Activated CD4-positive, alpha-beta T cell treated with anti-CD3 and anti-CD28 coated beads, Interleukin-2, amount 50 U/mL, for 48 hours (primary cell): ENCODE measurements around the gene BAHD1.

Experiments
- DNase-seq, 2 experiments: peaks; one replicate each; pipeline ENCODE4 v3.0.0-alpha.2; 2020

BAHD1 gene

DNA sequence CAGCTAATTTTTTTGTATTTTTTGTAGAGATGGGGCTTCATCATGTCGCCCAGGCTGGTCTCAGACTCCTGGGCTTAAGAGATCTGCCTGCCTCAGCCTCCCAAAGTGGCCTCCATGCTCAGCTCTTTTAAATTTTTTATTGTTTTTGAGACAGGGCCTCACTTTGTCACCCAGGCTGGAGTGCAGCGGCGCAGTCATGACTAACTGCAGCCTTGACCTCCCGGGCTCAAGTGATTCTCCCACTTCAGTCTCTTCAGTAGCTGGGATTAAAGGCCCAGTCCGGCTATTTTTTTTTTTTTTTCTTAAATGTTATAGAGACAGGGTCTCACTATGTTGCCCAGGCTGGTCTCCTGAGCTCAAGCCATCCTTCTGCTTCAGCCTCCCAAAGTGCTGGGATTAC, 15.1 kb upstream of the BAHD1 start:
- DNase-seq, result no peak

DNA sequence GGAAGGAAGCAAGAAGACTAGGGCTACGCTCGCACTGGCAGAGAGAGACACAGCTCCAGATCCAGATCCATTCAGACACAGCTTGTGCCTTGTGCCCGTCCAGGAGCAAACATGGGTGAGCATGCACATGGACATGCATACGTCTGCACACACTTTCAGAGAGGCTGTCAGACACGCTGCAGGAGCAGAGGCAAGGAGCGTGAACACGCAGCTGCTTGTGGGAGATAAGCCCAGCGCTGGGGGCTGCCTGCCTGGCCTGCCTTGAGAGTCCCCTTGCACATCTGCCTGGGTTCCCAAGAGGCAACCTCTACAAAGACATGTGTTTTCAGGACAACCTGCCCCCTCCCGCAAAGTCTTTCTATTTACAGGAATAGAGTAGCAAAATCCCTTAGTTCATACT, 13.6 kb upstream of the BAHD1 start:
- no peak for DNase-seq

DNA sequence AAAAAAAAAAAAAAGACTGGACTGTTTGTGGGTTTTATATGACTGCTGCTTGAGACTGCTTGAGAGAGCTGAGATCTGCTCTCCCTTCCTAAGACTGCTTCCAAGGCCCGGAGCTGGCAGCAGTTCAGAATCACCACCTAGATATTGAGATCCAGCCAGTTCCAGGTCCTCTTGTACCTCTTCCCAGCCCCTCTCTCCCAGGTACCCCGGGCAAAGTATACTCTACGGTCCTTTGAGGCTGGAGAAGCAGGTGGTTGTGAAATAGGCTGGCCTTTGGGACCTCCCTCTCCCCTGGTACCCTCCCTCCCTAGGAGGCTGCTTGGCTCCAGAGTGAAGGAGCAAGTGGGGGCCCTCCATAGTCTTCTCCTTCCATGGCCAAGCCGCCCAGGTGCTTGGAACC, 12.6 kb upstream of the BAHD1 start:
- DNase-seq, result no peak

DNA sequence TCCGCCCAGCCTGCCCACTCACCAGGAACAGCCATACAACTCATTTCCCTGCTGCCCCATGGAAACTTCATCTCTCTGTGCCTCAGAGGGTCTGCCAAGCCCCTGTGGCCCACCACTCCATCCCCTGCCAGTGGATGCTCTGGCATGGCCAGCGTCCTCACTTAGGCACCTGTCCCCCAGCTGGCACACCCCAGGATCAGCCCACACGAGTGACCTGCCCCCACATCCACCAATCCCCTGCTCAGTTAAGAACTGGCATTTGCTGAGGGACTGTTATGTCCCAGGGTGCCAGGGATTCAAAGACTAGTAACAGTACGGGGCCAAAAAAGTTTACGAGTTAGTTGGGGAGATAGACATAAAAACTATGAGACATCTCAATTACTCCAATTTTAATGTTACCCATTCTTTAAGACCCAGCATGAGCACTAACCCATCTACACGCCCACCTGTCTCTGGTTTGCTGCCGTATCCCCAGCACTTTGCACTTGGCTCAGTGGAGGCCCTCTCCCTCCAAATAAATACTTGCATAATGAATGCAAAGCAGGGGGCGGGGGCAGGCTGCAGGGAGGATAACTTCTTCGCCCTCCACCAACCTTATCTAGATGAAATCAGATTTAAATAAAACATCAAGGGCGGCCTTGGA, 11.6 kb upstream of the BAHD1 start:
- DNase-seq, result no peak

DNA sequence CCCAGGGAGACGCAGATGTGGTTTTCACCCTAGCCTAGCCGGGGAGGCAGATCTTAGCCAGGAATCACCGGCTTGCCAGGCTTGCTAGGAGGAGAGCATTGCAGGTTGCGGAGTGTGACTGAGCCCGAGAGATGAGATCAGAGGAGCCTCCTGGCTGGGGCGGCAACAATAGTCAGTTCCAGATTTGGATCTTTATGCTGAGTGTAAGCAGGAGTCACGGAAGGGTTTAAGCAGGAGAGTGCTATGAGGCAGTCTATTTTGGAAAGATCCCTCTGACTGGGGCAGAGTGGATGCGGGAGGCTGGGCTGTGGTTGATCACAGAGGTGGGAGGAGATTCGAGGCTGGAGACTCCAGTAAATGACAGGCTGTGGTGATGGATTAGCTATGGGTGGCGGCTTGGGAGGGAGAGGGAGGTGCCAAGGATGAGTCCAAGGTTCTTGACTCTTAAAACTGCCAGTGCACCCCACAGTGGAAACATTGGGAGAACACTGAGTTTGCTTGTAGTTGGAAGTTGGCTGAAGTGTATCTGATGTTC, 10.4 kb upstream of the BAHD1 start:
- DNase-seq, result no peak

DNA sequence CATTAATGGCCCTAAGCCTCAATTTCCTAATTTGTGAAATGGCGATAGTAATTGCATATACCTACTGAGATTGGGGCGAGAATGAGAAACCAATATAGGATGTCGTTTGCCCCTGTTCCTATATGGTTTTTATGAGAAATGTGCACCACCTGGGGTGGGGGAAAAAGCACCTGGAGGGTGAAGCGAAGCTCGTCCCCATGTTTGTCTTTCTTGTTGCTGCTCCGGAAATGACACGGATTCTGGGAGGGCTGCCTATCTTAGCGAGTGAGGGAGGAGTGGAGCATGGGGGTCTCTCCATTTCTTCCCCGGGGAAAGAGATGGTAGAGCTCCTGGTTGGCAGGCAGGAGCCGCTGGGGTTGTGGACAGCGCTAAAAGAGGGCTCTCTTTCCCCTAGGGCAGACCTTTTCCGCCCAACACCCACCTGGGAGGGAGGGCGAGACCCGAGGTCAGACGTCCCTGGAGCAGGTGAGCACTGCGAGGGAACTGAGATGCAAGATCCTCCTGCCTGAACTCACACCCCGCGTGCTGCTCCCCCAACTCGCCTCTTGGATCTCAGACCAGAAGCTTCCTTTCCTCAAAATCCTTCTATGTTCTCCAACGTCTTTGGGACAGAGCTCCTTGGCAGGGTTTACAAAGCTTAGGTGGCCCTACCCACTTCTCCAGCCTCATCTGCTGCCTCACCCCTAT, 5.6 kb upstream of the BAHD1 start:
- DNase-seq, result no peak

DNA sequence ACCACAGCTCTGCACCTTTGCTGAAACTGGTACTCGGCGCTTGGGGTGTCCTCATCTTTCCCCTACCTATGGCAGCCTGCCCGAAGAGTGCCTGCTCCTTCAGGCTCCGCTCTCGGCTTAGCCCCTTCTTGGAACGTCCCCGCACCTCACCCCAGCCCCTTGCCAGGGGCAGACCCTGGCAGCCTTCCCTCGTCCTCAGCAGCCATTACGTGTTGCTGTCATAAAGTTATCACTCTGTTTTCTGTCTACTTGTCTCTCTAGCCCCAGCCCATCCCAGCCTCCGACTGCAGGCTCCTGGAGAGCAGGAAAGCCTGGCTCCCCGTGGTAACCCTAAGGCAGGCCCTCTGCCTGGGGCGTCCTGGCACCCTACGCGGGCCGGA, 5.1 kb upstream of the BAHD1 start:
- no peak for DNase-seq

DNA sequence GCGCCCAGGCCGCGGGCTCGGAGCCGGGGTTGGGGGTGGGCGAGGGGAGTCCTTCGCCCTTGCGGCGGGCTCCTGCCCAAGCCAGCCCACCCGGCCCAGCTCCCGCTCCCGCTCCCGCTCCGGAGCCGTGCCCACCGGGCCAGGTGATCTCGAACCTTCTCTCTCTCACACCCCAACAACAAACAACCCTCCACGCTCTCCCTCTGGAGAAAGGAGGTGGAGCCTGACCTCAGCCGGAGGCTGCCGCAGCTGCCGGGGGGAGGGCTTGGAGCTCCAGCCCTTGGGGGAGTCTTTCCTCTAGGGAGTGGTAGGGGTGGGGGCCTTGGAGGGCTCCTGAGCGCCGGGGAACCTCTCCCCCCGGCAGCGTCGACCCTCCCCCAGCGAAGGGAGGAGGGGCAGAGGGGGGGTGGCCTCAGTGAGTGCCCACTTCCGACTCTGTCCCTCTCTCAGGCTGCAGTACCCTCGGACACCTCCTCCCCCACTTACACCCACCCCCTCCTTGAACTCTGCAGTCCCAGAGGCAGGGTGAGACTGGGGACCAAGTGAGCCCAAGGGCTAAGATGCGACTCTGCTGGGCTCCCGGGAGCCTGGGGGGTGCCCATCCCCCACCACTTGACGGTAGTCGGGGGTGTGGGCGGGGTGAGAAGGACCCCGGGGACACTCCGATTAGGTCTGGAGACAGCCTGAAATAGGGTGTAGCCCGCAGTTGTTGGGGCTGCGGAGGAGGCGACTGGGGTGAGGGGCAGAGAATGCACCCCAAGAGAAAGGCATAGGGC, 4.4 kb upstream of the BAHD1 start:
- no peak for DNase-seq

DNA sequence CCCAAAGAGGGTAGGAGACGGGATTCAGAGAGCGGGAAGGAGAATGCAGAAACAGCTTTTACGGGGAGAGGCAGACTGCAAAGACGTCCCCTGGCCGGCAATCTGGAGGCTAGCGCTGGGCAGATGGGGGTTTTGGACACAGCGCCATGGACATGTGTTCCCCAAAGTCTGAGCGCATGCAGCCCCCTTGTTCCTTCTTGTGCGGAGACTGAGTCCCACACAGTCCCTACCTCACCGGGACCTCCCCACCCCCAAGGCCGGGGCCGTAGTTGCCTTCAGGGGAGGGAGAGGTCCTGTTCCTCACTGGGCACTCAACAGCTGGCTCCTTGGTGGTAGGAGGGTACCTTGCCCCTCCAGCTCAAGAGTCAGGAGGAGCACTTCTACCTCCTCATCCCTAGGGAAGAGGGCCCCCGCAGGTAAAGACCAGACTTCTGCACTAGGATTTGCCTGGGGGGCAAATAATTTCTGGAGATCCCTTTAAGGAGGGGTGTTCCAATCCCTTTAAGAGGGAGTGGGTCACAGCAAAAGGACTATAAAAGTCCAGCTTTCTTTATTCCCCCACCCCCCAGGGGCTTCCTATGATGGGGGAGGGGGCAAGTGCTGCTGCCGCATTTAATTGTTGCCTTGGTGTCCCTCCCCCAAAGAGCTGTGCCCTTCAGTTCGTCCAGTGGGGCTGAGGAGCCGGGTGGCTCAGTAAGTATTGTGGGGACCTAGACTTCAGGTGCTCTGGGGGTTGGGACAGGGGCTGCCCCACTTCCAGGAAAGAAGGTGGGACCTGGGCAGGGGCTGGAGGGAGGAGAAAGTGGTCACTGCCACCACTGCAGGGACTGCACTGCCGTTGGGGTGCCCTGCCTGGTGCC, 3.6 kb upstream of the BAHD1 start:
- no peak for DNase-seq

DNA sequence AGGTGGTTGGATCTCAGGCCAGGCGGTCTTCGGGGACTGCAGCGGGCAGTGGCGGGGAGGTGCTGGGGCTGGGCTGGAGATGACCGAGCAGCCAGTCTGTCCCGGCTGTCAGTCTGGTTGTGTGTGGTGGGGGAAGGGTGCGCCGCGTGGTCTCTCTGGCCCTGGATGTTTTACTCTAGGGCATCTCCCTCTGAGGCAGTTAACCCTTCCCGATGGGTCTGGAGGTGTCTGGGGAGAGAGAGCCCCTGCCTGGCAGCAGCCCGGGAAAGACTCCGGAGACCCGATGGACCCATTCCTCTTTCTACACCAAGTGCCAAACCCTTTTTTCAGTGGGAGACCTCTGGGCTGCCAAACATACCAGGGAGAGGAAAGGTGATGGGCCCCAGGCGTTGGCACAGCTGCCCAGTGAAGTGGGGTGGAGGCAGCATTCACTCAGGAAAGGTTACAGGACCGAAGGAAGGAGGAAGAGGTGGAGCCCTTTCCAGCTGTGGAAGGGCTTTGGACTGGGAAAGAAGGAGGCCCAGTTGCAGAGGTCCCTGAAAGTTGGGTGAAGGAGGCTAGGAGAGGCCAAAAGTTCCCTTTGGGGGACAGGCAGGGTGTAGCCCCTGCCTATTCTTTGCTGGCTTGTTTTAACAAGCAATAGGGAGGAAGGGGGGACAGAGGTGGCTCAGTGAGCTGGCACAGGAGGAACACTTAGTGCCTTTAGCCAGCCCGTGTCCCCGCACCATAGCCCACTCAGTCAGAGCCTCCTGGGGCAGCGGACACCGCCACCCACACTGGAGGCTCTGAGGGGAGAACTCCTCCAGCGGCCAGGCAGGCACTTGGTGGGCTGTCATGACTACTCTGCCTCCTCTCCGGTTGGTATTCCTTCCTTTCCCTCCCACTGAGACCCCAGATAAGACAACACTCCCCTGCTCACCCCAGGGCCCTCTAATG, 2.7 kb upstream of the BAHD1 start:
- DNase-seq, result no peak

DNA sequence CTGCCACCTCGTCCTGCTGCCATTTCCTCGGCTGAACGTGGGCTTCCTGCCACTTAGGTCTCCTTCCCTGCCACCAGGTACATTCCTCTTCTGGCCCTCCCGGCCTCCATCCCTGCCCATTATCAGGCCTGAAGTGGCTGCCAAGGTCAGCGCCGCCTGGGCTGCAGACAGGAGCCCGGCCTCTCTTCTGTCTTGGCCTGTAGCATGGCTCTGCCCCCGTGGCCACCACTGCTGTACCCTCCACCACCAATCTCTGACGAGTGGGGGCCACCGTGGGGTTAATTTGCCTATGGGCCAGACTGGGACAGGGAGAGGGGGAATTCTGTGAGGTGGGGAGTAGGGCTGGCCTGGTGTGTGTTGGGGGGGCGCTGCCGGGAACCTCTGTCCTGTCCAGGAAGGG, 2.0 kb upstream of the BAHD1 start:
- DNase-seq, result no peak

DNA sequence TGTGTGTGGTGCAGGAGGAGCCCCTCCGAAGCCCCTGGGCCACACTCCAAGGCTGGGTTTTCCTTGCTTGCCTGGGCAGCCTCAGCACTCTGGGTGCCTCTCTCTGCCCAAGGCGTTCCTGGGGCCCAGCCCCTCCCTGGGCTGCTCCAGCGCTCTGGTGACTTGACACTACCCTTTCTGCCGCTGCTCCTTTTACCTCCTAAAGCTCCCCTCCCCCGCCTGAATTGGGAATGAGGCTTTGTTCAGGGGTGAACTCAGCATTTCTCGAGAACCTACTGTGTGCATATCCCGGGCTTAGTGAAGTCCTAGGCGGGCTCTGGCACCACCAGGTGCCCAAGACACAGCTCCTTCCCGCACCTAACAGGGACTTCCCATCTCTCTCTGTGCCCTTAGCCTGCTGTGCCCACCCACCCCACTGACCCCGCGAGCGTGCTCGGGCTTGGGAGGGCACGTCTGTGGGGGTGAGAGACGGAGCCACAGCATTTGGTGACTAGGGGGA, 1.2 kb upstream of the BAHD1 start:
- no peak for DNase-seq

DNA sequence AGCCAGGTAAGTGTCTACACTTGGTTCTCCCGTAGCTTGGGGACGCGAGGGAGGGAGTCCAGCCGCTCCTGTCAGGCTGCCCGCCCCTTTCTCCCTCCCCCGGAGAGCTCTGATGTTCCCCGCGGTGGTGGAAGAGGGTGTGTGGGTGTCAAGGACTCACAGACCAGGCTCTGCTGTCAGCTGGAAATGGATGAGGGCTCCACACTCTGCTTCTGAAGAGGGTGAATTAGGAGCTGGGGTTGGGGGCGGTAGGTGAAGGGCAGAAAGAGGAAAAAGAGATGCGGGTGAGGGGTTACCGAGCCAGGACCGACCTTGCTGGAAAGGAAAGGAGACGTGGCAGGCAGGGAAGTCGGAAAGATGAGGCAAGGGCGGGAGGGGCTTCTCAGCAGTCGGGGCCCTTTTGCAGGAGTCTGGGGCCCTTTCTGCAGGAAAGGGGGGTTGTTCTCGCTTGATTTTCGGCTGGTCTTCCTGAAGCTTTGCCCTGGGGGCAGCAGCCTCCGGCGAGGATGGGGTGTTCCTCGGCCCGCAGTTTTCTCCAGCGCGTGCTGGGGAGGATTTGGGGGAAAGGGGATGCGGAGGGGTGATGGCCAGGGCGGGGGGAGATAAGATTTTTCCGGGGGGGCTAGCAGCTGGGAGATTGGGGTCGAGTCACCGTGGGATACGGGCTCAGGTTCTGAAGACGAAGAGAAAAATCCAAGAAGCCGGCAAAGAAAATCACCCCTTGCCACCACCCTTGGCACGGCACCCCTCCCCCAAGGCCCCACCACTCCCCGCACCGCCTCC, 602 bp upstream of the BAHD1 start:
- DNase-seq, result peak; percentile 49 to 64

DNA sequence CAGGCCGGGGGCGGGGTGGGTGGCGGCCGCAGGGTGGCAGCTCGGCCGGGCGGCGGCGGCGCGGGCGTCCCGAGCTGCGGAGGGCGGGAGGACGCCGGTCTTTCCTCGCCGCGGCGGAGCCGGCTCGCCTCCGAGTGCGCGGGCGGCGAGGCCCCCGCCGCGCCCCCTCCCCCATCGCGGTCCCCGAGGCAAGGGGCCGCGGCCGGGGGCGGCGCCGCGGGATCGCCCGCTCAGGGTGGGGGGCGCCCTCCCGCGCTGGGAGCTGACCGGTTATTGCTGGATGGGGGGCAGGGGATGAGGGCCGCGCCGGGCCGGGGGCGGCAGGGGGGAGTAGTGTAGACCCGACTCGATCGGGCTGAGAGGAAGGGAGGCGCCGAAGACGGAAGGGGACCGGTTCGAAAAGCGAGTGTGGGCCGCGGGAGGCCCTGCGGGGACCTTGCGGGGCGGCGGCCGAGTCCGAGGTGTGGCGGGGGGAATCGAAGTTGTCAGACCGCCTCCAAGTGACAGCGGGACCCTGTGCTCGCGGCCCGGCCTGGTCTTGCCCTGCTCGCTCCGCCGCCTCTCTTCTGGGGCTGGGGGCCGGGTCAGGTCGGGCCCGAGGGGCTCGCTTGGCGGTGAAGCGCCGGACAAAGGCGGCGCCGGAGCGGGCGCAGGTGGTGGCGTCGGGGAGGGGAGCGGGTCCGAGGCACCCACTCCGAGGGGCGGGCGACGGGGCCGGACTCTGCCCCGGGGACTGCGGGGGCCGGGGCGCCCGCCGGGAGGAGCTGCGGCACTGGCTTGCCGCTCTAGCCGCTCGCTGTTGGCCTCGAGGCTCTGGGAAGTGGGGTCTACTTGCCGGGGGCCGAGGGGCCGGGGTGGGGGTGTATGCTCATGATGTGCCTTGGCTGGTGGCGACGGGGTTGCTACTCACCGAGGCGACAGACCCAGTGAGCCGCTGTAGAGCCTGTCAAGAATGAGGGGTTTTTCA, 1.1 kb downstream of the BAHD1 start:
- DNase-seq, result peak in 1 of 2 experiments; percentile 39

DNA sequence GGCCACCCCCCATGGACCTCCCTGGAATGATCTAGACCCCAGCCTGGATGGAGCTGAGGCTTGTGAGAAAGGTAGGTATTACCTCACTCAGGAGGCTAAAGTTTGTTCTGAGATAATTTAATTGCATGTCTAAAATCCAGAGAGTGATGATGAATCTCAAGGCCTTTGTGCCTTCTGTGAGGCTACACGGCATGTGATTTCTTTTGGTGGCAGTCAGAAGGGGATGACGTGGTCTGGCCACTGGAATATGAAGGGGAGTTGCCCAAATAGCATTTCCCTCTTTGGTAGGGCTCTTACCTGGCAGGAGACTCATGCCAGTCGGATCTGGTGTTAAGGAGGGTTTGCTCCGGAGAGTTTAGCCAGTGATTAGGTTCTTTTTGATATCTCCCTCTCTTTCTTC, 2.5 kb downstream of the BAHD1 start:
- no peak for DNase-seq

DNA sequence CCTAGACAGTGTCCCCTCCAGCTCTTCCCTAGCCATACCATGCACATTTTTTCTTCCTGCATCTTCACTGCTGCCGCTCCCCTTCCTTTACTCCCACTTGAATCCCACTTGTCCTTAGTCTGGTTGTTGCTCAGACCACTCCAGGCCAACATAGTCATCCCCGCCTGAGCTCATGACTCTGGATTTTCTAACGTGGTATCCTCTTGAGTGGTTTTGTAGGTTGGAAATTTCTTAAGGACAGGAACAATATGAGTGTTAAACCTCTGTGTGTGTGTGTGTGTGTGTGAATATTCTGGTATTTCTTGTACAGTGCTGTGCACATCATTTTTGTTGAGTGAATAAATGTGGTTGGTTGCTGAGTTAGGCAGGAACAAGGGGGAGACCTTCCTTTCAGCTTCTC, 3.1 kb downstream of the BAHD1 start:
- no peak for DNase-seq

DNA sequence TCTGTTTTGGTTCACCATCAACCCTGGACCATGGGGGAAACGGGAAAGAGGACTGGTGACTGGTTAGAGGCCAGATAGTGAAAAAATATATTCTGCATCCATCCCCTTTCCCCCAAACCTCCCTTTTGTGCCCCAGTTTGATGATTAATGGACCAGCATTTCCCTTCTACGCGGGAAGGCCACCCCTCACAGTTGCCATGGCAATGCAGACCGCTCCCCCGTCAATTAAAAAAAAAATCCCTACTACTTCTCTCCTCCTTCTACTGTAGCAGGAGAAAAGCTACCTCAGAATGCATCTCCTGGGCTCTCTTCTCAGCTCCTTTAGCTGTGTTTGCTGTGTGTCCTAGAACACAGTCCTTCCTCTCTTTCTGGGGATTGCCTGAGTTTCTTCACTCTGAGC, 4.0 kb downstream of the BAHD1 start:
- DNase-seq, result no peak

DNA sequence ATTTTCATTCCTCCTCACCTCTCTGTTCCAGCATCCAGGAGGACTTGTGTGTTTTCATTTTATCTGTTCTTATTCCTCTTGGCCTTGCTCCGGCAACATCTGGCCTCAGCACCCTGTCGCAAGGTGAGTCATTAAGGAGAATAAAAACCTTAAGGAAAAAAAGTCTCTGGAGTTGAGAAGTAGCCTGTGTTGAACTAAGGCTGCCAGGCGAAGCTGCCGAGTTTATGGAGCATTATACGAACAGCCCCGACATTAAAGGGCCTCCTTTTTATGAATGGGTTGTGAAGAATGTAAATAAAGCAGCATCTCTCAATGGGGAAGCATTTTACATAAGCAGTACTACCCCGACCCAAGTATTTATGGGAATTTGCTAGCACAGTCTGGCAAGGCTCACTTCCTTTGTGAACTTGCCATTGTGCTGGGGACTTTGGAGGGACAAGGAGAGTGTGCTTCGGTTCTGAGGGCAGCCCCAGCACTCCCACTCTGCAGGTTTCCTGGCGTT, 4.7 kb downstream of the BAHD1 start:
- no peak for DNase-seq

DNA sequence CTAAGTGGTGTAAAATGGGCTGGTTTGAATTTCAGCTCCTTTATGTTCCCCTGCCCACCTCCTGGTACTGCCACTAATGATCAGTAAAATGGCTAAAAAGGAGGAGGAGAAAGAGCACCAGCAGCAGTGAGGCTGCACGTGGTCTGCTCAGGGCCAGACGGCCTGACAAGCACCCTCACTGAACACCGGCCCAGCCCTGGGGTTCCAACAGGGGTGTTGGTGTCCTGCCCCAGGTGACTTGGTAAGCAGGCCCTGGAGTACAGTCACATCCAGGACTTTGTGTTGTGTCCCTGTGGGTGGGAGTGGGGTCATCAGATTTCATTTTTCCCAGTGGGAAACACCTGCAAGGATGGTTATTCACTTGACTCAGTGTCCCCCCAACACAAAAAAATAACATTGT, 5.4 kb downstream of the BAHD1 start:
- no peak for DNase-seq
